ENCODE results near the gene SMG5.
A peak's percentile ranks its signal among the peaks of the same experiment; 100 is the strongest.
"Not testable (repeated sequence)": the region's sequence is repeated elsewhere in the genome, so short reads cannot be mapped to it uniquely, and the experiment has no call there.

The SMG5 gene

GRCh38 chr1:156282479-156283222 is at the start of gene SMG5:
Gene SMG5 (minus strand): TSS chr1:156282825. CDS start chr1:156282680, 145 bp downstream.
- DNase-seq (ENCODE audit: low spot score) = peak; percentile 91

GRCh38 chr1:156323179-156323578 is 40.6 kb upstream of the SMG5 start:
- DNase-seq (ENCODE audit: low spot score) = not testable (repeated sequence)

GRCh38 chr1:156320560-156320959 is 37.9 kb upstream of the SMG5 start:
- DNase-seq (ENCODE audit: low spot score) = no peak

- DNase-seq (ENCODE audit: low spot score) = no peak
These were observed 37.0 kb upstream of the SMG5 start for GRCh38 chr1:156319664-156320063.

- no peak for DNase-seq (ENCODE audit: low spot score)
These were observed 34.3 kb upstream of the SMG5 start for GRCh38 chr1:156316909-156317308.

- DNase-seq (ENCODE audit: low spot score) = no peak
These were observed 28.3 kb upstream of the SMG5 start for GRCh38 chr1:156310962-156311361.

GRCh38 chr1:156308078-156308477 is 25.5 kb upstream of the SMG5 start:
- no peak for DNase-seq (ENCODE audit: low spot score)

GRCh38 chr1:156305215-156305614 is 22.6 kb upstream of the SMG5 start:
- DNase-seq (ENCODE audit: low spot score) = no peak

GRCh38 chr1:156303241-156303640 is 20.6 kb upstream of the SMG5 start:
- no peak for DNase-seq (ENCODE audit: low spot score)

- DNase-seq (ENCODE audit: low spot score) = no peak
These were observed 16.3 kb upstream of the SMG5 start, which contains the start of gene VHLL for GRCh38 chr1:156298852-156299357. Gene VHLL (minus strand): TSS chr1:156299307. CDS start chr1:156299189, 118 bp downstream.

GRCh38 chr1:156295391-156295947 is 12.8 kb upstream of the SMG5 start, which contains the start of gene GLMP:
Gene GLMP (minus strand): TSS chr1:156295679. CDS start chr1:156295645, 34 bp downstream.
- peak; percentile 71 for DNase-seq (ENCODE audit: low spot score)

- DNase-seq (ENCODE audit: low spot score) = no peak
These were observed 11.3 kb upstream of the SMG5 start for GRCh38 chr1:156293895-156294294.

GRCh38 chr1:156293098-156293434 is 10.4 kb upstream of the SMG5 start:
- DNase-seq (ENCODE audit: low spot score) = no peak

- peak; percentile 93 for DNase-seq (ENCODE audit: low spot score)
These were observed 8.8 kb upstream of the SMG5 start for GRCh38 chr1:156291226-156292061.

GRCh38 chr1:156289857-156290256 is 7.2 kb upstream of the SMG5 start:
- DNase-seq (ENCODE audit: low spot score) = no peak

- DNase-seq (ENCODE audit: low spot score) = no peak
These were observed 3.4 kb upstream of the SMG5 start for GRCh38 chr1:156286061-156286460.

- no peak for DNase-seq (ENCODE audit: low spot score)
These were observed 2.8 kb upstream of the SMG5 start for GRCh38 chr1:156285437-156285836.

GRCh38 chr1:156284757-156285156 is 2.1 kb upstream of the SMG5 start:
- no peak for DNase-seq (ENCODE audit: low spot score)

- DNase-seq (ENCODE audit: low spot score) = no peak
These were observed 1.5 kb upstream of the SMG5 start, which contains the start of gene TMEM79 for GRCh38 chr1:156284112-156284511. Gene TMEM79 (plus strand): TSS chr1:156284325. CDS start chr1:156285227, 902 bp downstream.

- no peak for DNase-seq (ENCODE audit: low spot score)
These were observed 896 bp upstream of the SMG5 start for GRCh38 chr1:156283521-156283920.

- DNase-seq (ENCODE audit: low spot score) = no peak
These were observed 739 bp downstream of the SMG5 start for GRCh38 chr1:156281693-156282478.

GRCh38 chr1:156281281-156281680 is 1.3 kb downstream of the SMG5 start:
- DNase-seq (ENCODE audit: low spot score) = no peak

All from HuH-7.5 (cell line).